ENCODE data around the gene ZNF493.
A peak's percentile ranks its signal among the peaks of the same experiment; 100 is the strongest.

The ZNF493 gene

DNA sequence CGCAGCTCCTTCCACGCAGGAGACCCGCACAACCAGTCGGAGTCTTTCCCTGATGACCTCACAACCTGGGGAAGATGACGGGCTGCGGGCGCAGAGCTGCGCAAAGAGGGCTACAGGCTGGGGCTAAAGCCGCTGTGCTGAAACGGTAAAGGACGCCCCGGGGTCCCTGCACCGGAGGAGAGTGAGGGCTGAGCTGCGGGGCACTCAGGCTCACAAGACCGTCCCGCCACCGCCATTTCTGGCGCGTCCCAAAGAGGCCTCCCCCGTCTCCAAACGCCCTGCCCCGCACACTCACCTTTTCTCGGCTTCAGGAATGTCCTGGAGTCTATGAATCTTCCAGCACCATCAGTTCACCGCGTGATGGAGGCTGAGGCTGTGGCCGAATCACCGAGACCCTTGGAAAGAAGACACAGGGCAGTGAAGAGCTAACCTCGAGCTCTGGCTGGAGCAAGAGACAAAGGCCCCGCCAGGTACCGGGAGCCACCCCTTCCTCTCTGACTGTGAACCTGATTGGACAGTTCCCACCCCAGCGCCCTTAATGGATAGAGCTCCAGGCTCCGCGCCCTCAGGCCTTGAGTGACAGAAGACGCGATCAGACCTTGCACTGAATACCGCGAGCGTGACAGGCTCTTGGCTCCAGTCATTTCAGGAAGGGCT is 66.6 kb downstream of the ZNF493 start:
- DNase-seq (ENCODE audit: low spot score): peak; percentile 86

DNA sequence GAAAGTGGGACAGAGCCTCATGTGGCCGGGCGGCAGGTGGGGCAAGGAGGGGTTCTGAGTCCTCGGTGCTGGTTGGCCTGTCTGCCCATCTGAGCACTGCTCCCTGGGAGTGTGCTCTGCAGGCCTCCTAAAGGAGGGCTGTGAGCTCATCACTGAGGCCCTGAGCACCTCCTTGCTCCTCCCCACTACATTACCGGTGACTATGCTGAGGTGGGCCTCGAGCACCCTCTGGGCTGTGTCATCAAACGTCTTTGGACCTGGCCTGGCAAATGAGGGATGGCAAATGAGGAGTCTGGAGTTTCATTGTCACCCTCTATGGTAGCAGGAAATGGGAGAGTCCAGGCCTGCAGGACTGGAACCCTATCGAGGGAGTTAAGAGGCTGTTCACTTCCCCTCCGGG is 69.7 kb downstream of the ZNF493 start:
- DNase-seq (ENCODE audit: low spot score): no peak

- no peak for DNase-seq (ENCODE audit: low spot score)
Observed at GRCh38 chr19:21468791-21469190, 71.9 kb downstream of the ZNF493 start.

DNA sequence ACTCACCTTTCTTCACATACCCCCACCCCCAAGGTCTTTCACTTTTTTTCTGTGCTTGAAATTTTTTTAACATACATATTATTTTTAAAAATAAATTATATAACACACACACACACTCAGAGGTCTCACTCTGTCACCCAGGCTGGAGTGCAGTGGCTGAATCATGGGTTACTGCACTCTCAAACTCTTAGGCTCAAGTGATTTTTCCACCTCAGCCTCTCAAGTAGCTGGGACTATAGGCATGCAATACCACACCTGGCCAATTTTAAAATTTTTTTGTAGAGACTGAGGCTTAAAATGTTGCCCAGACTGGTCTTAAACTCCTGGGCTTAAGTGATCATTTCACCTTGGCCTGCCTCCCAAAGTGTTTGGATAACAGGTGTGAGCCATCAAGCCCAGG is 75.6 kb downstream of the ZNF493 start:
- DNase-seq (ENCODE audit: low spot score): no peak

- peak; percentile 95 for DNase-seq (ENCODE audit: low spot score)
Observed at GRCh38 chr19:21474671-21475181, 77.8 kb downstream of the ZNF493 start.

Data from ecto neural progenitor cell (in vitro differentiated cells).